Stimulated activated memory B cell treated with anti-CD40 and anti-IgM and Interleukin-4, amounts not matched to agents 10 μg/mL and 1 μg/mL and 100 μg/mL, for 72 hours (primary cell): ENCODE results near the gene LRRC2.

ENCODE experiments used
- ATAC-seq: fragments of 150-1000 bp; cut with Tn5 transposase; 2 replicates; pipeline ENCODE4 v1.10.0; 2021
- H3K27ac Mint-ChIP-seq: one replicate; pipeline ENCODE4 v1.8.0; 2022; ENCODE audit warnings: mild to moderate bottlenecking, mixed read lengths
- H3K27me3 Mint-ChIP-seq: one replicate; pipeline ENCODE4 v1.8.0; 2022; ENCODE audit warnings: mixed read lengths
- H3K36me3 Mint-ChIP-seq: one replicate; pipeline ENCODE4 v1.8.0; 2022; ENCODE audit warnings: mixed read lengths
- H3K4me1 Mint-ChIP-seq: one replicate; pipeline ENCODE4 v1.8.0; 2022; ENCODE audit warnings: mixed read lengths
- H3K4me3 Mint-ChIP-seq: one replicate; pipeline ENCODE4 v1.8.0; 2022; ENCODE audit warnings: mild to moderate bottlenecking, moderate library complexity, mixed read lengths
- H3K9me3 Mint-ChIP-seq: one replicate; pipeline ENCODE4 v1.8.0; 2022; ENCODE audit warnings: mixed read lengths

LRRC2 gene

DNA sequence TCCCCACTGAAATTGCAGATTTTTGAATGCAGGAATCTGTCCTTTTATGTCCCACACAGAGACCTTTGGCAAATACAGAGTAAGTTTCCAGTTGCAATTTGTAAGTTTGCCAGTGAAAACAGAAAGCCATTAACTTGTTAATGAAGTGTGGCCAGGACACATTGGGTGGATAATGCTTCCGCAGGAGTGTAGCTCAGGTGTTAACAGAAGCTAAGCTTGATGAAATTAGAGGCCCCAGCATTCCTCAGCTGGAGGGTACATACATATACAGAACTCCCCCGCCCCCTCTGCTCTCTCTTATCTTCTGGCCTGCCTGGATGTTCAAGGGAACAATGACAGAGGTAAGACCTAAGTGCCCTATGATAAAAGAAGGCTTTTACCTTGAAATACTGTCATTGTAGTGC lies 8.1 kb upstream of the LRRC2 start:
- H3K27ac Mint-ChIP-seq, result no peak overlapping the region
- H3K9me3 Mint-ChIP-seq, result no peaks in the 10 kb centered on the region
- H3K4me1 Mint-ChIP-seq, result no peaks in the 10 kb centered on the region
- no peaks in the 10 kb centered on the region for H3K36me3 Mint-ChIP-seq
- no peak overlapping the region for H3K4me3 Mint-ChIP-seq
- H3K27me3 Mint-ChIP-seq, result peaks cover 22% of the 10 kb centered on the region
- ATAC-seq, result no peak

DNA sequence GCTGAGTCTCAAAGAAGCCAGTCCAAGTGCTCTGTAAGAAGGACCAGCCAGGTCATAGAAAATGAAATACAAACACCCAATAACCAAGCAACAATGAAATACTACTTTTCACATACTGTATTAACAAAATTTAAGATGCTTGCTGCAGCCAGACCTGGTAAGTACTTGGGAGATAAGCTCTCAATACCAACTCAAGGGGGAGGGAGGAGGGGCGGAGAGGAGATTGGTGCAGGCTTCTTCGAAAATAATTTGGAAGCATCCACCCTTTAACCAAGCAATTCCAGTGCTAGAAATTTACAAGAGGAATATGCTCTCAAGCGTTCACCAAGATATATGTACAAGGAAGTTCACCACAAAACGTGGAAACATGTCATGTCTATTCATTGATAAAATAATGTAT lies 7.6 kb upstream of the LRRC2 start:
- Mint-ChIP-seq H3K9me3 (no peaks in the 10 kb centered on the region), H3K4me3 (no peak overlapping the region), H3K36me3 (no peaks in the 10 kb centered on the region), H3K27me3 (peaks cover 22% of the 10 kb centered on the region), H3K4me1 (no peaks in the 10 kb centered on the region), H3K27ac (no peak overlapping the region)
- no peak for ATAC-seq

DNA sequence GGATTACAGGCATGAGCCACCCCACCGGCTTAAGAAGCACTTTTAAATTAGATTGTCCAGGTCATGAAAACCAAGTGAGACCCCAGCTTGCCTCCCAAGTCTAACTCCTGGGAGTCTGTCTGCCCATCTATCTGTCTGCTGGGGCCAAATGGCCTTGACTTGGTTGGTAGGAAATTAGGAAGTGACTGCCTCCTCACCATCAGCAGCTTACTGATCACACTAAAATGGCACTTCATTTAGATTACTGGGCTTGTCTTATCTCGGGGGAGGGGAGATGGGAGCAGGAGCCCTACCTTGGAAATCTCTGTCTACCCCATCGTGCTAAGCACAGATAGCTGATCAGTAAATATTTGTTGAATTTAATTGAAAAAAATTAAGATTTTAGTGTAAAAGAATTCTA lies 5.6 kb upstream of the LRRC2 start:
- Mint-ChIP-seq H3K4me1 (no peaks in the 10 kb centered on the region), H3K4me3 (no peak overlapping the region), H3K36me3 (no peaks in the 10 kb centered on the region), H3K27ac (no peak overlapping the region), H3K27me3 (peaks cover 21% of the 10 kb centered on the region), H3K9me3 (no peaks in the 10 kb centered on the region)
- ATAC-seq, result no peak

DNA sequence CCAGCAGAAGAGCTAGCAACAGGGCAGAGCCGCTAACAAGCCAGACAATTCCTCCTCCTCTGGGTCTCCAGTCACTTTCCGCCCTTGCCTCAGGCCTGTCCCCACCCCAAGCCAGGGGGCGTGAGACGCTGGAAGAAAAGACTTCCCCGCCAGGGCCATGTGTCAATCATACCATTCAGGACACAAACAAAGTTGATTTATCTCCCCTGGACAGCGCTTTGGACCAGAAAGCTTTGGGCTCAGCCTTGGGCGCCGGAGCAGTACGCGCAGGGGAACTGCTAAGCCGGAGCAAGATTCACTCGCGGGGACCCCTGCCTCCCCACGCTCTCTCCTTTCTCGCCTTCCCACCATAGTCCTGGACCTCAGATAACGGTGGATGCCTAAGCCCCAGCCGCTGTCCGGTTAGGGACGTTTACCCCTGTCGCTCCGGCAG lies 479 bp downstream of the LRRC2 start:
- peak; percentile 20 for ATAC-seq
- no peaks in the 10 kb centered on the region for H3K36me3 Mint-ChIP-seq
- peaks cover 15% of the 10 kb centered on the region for H3K4me1 Mint-ChIP-seq
- no peak overlapping the region for H3K27ac Mint-ChIP-seq
- peak overlapping the region; percentile 69 for H3K4me3 Mint-ChIP-seq
- peaks cover 38% of the 10 kb centered on the region for H3K27me3 Mint-ChIP-seq
- peaks cover 3% of the 10 kb centered on the region for H3K9me3 Mint-ChIP-seq

DNA sequence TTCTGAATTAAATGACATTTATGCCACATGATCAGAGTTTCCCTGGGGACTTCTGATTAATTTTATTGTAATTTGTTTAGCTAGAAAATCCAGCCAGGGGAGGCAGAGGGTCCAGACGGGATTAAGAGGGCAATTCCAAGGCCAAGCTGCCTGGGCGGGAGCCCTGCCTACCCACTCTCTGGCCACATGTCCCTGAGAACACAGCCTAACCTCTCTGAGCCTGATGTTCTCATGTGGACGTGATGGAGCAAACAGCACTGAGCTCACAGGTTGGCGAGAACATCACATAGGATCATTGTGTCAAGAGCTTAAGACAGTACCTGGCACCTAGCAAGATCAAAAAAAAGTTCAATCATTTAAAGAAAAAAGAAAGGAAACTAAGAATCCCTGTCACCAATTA lies 1.0 kb downstream of the LRRC2 start:
- Mint-ChIP-seq H3K4me3 (peak overlapping the region; percentile 69), H3K9me3 (peaks cover 3% of the 10 kb centered on the region), H3K4me1 (peaks cover 15% of the 10 kb centered on the region), H3K27ac (no peak overlapping the region), H3K36me3 (no peaks in the 10 kb centered on the region), H3K27me3 (peaks cover 38% of the 10 kb centered on the region)
- no peak for ATAC-seq

DNA sequence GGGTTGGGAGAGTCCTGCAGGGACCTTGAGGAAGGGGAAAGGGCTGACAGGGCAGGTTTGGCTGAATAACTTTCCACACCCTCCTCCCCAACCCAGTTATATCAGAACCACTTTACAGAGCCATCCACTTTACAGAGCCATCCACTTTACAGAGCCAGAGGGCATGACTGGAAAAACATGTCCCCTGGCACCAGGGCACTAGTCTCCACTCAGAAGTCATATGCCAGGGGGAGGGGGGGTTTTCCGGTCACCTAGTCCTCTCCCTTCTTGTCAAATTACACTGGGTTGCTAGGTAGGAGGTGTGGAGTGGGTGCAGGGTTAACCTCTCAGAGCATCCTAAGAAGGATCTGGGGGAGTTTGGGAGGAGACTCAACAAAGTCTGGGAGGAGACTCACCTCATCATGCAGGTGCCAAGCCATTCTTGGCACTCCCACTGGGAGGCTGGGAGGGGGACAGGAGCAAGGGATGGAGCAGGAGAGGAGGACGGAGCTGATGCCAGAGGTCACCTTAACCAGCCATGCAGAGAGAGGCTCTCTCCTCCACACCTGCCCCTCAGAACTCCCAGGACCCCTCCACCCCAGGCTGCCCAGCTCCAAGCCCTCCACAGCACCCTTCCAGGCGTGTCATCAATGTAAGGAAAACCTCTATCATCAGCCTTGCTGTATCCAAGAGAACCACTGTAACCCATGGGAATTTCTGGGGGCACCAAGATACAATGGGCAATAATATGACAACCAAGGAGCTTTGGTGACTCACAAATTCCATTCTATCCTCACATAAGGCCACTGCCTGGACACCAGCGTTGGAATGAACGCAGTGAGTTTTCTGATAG lies 1.7 kb downstream of the LRRC2 start:
- no peak for ATAC-seq
- Mint-ChIP-seq H3K27me3 (peaks cover 38% of the 10 kb centered on the region), H3K27ac (no peak overlapping the region), H3K4me1 (peaks cover 15% of the 10 kb centered on the region), H3K9me3 (peaks cover 3% of the 10 kb centered on the region), H3K36me3 (no peaks in the 10 kb centered on the region), H3K4me3 (no peak overlapping the region)

DNA sequence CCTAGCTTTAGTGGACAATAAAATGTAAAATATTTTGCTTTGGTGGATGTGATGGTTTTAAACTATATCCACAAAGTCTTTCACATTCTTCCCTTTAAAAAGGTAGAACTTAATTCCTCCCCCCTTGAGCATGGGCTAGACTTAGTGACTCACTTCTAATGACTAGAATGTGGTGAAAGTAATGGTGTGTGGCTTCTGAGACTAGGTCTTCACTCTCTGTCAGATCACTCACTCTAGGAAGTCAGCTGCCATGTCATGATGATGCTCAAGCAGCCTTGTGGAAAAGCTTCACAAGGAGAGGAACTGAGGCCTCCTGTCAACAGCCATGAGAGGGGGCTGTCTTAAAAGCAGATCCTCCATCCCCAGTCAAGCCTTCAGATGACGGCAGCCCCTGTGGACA lies 4.2 kb downstream of the LRRC2 start:
- Mint-ChIP-seq H3K27me3 (peaks cover 25% of the 10 kb centered on the region), H3K9me3 (peaks cover 3% of the 10 kb centered on the region), H3K27ac (no peak overlapping the region), H3K4me1 (peaks cover 30% of the 10 kb centered on the region), H3K4me3 (no peak overlapping the region), H3K36me3 (no peaks in the 10 kb centered on the region)
- ATAC-seq, result no peak

DNA sequence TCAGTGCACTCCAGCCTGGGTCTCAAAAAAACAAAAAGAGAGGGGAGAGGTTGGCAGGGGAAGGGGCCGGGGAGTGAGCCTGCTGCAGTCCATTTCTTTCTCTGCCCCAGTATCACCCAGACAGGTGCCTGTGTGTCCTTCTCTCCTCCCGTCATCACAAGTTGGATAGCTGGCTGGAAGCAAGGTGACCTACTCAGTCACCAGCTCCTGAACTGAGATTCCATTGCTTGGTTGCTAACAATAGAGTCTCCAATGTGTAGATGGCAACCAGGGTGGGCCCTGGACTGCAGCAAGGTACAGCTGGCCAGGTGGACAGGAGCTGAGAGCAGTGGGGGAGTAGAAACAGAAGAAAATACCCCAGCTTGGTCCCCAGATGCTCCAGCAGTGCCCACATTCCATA lies 4.6 kb downstream of the LRRC2 start:
- no peaks in the 10 kb centered on the region for H3K36me3 Mint-ChIP-seq
- H3K27ac Mint-ChIP-seq, result no peak overlapping the region
- peaks cover 3% of the 10 kb centered on the region for H3K9me3 Mint-ChIP-seq
- peaks cover 24% of the 10 kb centered on the region for H3K27me3 Mint-ChIP-seq
- H3K4me1 Mint-ChIP-seq, result peaks cover 30% of the 10 kb centered on the region
- no peak for ATAC-seq
- no peak overlapping the region for H3K4me3 Mint-ChIP-seq

DNA sequence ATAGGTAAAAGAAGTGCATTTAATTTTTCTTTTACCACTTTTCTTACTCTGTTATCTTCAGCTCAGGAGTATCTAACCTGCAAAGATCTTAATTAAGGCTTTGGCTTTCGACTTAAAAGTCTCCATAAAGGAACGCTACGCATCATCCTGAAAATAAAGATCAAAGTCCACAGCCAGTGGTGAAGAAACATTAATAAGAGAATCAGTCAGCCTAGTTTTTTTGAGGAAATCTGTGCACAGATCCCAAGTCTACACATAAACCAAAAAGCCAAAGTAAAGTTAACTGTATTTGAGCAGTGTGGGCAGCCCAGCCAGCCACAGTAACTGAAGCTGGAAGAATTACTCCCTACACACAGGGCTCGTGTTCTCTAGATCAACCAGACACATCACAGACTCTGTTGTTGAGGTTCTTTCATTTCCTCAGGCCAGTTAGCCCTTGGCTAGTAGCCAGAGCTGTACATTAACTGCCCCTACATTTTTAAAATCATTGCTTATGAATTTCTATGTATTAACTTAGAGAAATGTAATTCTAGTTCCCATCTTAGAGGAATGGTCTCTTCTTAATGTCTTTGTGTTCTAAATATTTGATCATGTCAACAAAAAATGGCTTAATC lies 6.9 kb downstream of the LRRC2 start:
- Mint-ChIP-seq H3K4me3 (no peak overlapping the region), H3K9me3 (peaks cover 8% of the 10 kb centered on the region), H3K27me3 (peaks cover under 1% of the 10 kb centered on the region), H3K36me3 (no peaks in the 10 kb centered on the region), H3K27ac (peak overlapping the region; percentile 70), H3K4me1 (peaks cover 14% of the 10 kb centered on the region)
- ATAC-seq, result no peak

DNA sequence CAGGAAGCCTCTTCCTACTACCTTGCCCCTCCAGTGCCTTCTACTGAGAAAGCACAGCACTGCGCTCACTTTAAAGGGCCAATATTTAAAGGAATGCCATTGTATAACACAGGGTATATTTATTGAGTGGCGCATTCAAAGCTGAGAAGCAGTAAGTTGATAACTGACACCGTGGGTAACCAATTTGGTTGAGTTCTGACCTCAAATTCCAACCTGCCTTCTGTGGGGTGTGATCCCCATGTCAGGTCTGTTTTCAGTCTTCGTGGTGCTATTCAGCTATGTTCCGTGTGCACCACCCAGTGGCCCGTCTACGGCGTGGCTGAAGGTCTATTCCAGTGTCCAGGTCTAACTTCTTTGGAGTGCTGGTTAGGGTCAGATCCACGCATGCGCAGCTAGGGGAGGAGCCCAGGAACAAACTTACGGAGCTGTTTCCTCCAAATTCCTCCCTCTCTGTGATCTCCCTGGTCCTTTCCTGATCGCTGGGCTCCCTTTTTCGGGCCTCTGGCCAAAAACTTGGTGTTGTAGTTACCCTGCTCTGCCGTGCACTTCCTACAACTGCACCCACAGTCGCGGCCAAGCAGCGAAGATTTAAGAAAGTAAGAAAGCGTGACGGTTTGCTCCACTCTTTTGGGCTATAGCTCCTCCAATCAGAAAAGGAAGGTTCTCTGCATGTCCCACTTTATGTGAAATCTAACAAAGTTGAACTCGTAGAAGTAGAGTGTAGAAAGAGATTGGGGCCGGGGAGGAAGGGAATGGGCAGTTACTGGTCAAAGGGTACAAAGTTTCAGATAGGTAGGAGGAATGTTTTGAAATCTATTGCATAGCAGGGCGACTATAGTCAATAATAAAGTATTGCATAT lies 7.7 kb downstream of the LRRC2 start:
- ATAC-seq, result peak; percentile 99
- H3K27ac Mint-ChIP-seq, result peak overlapping the region; percentile 70

DNA sequence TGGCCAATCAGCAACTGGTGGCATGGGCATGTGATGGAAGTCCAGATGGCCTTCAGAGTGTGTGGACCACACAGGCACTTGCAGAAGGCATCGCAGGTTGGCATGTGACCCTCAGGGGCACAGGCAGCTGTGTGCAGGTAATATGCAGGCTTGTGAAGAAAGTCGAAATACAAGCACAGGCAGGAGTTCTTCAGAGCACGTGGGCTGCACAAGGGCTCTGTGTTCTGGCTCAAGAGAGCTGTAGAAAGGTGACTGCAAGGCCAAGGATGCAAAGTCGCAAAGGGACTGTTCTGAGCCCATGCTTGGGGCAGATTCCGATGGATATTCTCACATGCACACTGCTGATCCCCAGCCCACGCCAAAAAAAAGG lies 8.3 kb downstream of the LRRC2 start:
- peaks cover 14% of the 10 kb centered on the region for H3K4me1 Mint-ChIP-seq
- ATAC-seq, result no peak

More for the DNA sequence above, 7.7 kb downstream of the LRRC2 start:
- Mint-ChIP-seq H3K4me1 (peaks cover 14% of the 10 kb centered on the region), H3K4me3 (peak overlapping the region; percentile 78), H3K9me3 (peaks cover 8% of the 10 kb centered on the region), H3K36me3 (no peaks in the 10 kb centered on the region), H3K27me3 (no peaks in the 10 kb centered on the region)

DNA sequence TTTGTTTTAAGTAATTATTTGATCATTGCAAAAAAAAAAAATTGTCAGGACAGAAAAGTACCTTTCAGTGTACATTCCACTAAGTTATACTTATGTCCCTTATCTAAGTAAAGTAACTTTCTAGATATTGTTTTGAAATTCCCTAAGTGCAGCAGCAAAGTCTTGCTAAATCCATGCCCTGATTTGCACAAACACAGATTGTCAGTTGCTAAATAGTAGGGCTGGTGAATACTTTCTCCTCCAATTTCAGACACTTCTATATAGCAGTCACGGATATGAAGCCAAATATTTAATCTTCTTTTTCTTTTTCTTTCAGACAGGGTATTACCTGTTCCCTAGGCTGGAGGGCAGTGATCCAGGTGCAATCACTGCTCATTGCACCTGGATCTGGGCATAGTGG lies 12.9 kb downstream of the LRRC2 start:
- no peak overlapping the region for H3K27ac Mint-ChIP-seq
- H3K27me3 Mint-ChIP-seq, result no peaks in the 10 kb centered on the region
- peaks cover 5% of the 10 kb centered on the region for H3K9me3 Mint-ChIP-seq
- peaks cover 23% of the 10 kb centered on the region for H3K4me1 Mint-ChIP-seq
- H3K36me3 Mint-ChIP-seq, result no peaks in the 10 kb centered on the region
- no peak overlapping the region for H3K4me3 Mint-ChIP-seq
- ATAC-seq, result no peak

More for the DNA sequence above, 8.3 kb downstream of the LRRC2 start:
- peak overlapping the region; percentile 70 for H3K27ac Mint-ChIP-seq
- no peaks in the 10 kb centered on the region for H3K27me3 Mint-ChIP-seq
- H3K36me3 Mint-ChIP-seq, result no peaks in the 10 kb centered on the region
- peaks cover 6% of the 10 kb centered on the region for H3K9me3 Mint-ChIP-seq
- H3K4me3 Mint-ChIP-seq, result no peak overlapping the region

DNA sequence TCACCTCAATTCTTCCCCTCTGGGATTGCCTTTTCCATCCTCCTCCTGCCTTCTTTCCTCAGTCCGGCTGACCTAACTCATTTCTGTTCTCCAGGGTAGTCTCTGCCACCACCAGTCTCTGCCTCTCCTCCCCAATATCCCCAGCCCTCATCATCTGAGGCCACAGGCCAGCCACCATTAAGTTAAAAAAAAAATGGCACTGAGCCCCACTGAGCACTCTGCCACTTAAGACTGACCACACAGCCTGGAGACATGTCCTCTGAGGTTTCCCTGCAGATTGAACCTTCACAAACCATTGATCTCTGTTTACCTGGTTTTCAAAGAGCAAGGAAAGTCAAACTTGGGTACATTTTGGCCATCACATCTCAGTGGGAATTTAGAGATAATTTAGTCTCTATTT lies 13.6 kb downstream of the LRRC2 start:
- peaks cover 18% of the 10 kb centered on the region for H3K4me1 Mint-ChIP-seq
- peaks cover 5% of the 10 kb centered on the region for H3K9me3 Mint-ChIP-seq
- H3K27me3 Mint-ChIP-seq, result no peaks in the 10 kb centered on the region

DNA sequence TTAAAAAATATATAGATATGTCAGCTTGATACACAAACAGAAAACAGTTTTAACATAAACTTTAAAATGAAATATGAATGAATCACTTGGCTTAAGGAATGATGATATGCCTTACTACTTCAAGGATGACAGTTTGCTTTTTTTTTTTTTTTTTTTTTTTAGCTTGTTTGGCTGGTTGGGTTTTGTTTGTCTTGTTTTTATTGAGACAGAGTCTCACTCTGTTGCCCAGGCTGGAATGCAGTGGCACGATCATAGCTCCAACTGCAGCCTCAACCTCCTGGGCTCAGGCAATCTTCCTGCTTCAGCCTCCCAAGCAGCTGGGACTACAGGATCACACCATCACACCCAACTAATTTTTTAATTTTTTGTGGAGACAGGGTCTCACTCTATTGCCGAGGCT lies 14.5 kb downstream of the LRRC2 start:
- no peak for ATAC-seq
- Mint-ChIP-seq H3K9me3 (peaks cover 5% of the 10 kb centered on the region), H3K36me3 (no peaks in the 10 kb centered on the region), H3K27ac (no peak overlapping the region), H3K4me1 (peaks cover 24% of the 10 kb centered on the region), H3K4me3 (no peak overlapping the region), H3K27me3 (no peaks in the 10 kb centered on the region)

More for the DNA sequence above, 13.6 kb downstream of the LRRC2 start:
- no peak overlapping the region for H3K4me3 Mint-ChIP-seq
- ATAC-seq, result no peak
- H3K27ac Mint-ChIP-seq, result no peak overlapping the region
- no peaks in the 10 kb centered on the region for H3K36me3 Mint-ChIP-seq

DNA sequence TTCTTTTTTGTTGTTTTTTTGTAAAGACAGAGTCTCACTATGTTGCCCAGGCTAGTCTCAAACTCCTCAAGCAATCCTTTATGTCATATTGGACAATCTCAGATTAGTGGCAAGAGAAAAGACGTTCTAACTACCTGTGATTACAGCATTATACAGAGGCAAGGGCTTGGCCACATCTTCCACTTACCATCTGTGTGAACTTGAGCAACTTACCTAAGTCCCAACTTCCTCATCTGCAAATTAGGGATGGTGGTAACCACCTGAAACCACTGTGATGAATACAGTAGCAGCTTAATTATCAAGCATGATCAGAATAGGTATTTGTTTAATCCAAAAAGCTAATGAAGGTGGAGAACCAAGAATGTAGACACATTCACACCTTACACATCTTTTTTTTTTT lies 16.1 kb downstream of the LRRC2 start:
- no peak for ATAC-seq
- H3K4me1 Mint-ChIP-seq, result peaks cover 40% of the 10 kb centered on the region

More for the DNA sequence above, 16.1 kb downstream of the LRRC2 start:
- no peaks in the 10 kb centered on the region for H3K27me3 Mint-ChIP-seq
- H3K36me3 Mint-ChIP-seq, result no peaks in the 10 kb centered on the region
- peaks cover 2% of the 10 kb centered on the region for H3K9me3 Mint-ChIP-seq
- H3K27ac Mint-ChIP-seq, result no peak overlapping the region
- no peak overlapping the region for H3K4me3 Mint-ChIP-seq
